ENCODE measurements around the gene DLG2. TPM values are rescaled to one million over a fixed set of nuclear protein-coding genes. Genes with fewer than 3 reads are reported as not detected.

The DLG2 gene
- total RNA-seq, 1 experiment from 2014 or later: 17.5 TPM

DNA sequence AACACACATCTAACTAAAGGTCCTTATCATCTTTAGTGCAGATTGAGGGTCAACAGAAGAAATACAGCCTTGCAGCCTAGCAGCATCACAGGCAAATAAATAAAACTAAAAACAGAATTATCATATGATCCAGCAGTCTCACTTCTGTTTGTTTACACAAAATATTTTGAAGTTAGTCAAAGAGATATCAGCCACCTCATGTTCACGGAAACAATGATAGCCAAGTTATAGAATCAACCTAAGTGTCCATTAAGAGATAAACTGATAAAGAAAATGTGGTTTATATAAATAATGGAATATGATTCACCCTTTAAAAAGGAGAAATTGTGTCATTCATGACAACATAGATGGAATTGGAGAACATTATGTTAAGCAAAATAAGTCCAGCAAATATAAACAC is 1602.9 kb downstream of the DLG2 start (continued):
- TF ChIP-seq ARID4B (CRISPR knock-in tag; IDR thresholded peaks at IDR 0.05; ENCODE audit: borderline replicate concordance): no peak

DNA sequence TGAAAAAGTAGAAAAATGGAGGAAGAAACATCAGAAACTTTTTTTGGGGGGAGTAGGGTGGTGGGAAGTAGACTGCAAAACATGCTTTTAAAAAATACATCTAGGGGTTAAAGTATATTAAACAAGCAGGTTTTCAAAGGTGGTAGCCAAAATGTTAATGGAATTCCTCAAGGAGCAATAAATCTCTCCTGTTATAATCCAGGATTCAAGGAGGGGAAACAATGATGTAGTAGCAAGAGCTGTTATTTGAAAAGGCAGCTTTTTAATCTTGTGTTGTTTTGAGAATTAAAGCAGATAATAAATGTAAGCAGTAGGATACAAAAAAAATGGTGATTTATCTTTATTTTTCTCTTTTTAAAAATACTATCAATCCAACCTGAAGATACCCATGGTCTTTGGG is 1604.4 kb downstream of the DLG2 start:
- Mint-ChIP-seq H3K4me3 (no peak overlapping the region), H3K36me3 (no peaks in the 10 kb centered on the region), H3K4me1 (peaks cover 21% of the 10 kb centered on the region), H3K27me3 (ENCODE audit: low read depth) (no peaks in the 10 kb centered on the region), H3K9me3 (no peaks in the 10 kb centered on the region), H3K27ac (peak overlapping the region; percentile 82; the same call in 1 of the 2 replicates)
- POLR2A ChIA-PET: no interaction called here
- CTCF ChIA-PET: interaction anchor here (0.6 kb wide), 1 partner anchor 22 kb away, joined by 3 read pairs; no protein-coding TSS in a partner anchor
- DNase-seq (ENCODE audit: low spot score) (no peak), ATAC-seq (no peak)
- TF ChIP-seq ZNF423 (CRISPR knock-in tag; IDR thresholded peaks at IDR 0.05) (no peak), TCF7 (CRISPR knock-in tag; IDR thresholded peaks at IDR 0.05; ENCODE audit: low read depth) (no peak), RORB (CRISPR knock-in tag; IDR thresholded peaks at IDR 0.05) (no peak), ZMAT4 (CRISPR knock-in tag; IDR thresholded peaks at IDR 0.05) (no peak), TP53 (CRISPR knock-in tag; IDR thresholded peaks at IDR 0.05) (no peak), ZNF121 (CRISPR knock-in tag; IDR thresholded peaks at IDR 0.05) (no peak), CBFB (CRISPR knock-in tag; IDR thresholded peaks at IDR 0.05; ENCODE audit: low read depth) (no peak), NFATC4 (CRISPR knock-in tag; IDR thresholded peaks at IDR 0.05) (no peak)
- TF ChIP-seq, protein P1, sequence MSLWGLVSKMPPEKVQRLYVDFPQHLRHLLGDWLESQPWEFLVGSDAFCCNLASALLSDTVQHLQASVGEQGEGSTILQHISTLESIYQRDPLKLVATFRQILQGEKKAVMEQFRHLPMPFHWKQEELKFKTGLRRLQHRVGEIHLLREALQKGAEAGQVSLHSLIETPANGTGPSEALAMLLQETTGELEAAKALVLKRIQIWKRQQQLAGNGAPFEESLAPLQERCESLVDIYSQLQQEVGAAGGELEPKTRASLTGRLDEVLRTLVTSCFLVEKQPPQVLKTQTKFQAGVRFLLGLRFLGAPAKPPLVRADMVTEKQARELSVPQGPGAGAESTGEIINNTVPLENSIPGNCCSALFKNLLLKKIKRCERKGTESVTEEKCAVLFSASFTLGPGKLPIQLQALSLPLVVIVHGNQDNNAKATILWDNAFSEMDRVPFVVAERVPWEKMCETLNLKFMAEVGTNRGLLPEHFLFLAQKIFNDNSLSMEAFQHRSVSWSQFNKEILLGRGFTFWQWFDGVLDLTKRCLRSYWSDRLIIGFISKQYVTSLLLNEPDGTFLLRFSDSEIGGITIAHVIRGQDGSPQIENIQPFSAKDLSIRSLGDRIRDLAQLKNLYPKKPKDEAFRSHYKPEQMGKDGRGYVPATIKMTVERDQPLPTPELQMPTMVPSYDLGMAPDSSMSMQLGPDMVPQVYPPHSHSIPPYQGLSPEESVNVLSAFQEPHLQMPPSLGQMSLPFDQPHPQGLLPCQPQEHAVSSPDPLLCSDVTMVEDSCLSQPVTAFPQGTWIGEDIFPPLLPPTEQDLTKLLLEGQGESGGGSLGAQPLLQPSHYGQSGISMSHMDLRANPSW (CRISPR knock-in tag; conservative IDR thresholded peaks at IDR 0.05; ENCODE audit: low read depth): no peak

DNA sequence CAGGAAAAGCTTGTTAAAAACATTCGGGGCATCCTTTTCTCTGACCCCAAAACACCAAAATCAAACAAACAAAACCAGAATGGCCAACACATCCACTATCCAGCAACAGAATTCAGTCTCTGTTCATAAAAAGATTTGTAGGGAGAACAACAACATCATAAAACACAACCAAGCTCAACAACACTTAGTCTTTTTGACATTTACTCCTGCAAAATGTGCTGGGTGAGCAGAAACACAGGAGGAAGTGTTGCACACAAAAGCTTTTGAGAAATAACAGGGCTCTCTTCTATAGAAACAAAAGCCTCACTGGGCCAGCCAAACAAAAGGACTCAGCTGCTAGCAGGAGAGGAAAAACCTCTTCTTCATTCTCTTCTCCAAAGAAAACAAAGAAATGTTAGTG is 1604.9 kb downstream of the DLG2 start:
- H3K9me3 Mint-ChIP-seq: no peaks in the 10 kb centered on the region
- H3K27me3 Mint-ChIP-seq (ENCODE audit: low read depth): no peaks in the 10 kb centered on the region
- ATAC-seq: peak; percentile 87
- H3K36me3 Mint-ChIP-seq: no peaks in the 10 kb centered on the region
- ChIA-PET POLR2A (no interaction called here), CTCF (interaction anchor here (0.6 kb wide), 1 partner anchor 21 kb away, joined by 3 read pairs; no protein-coding TSS in a partner anchor)
- peaks cover 21% of the 10 kb centered on the region for H3K4me1 Mint-ChIP-seq
- H3K27ac Mint-ChIP-seq: peak overlapping the region; percentile 82
- no peak overlapping the region for H3K4me3 Mint-ChIP-seq
- no peak for DNase-seq (ENCODE audit: low spot score)
- no peak for TF ChIP-seq ELF4 (CRISPR knock-in tag; IDR thresholded peaks at IDR 0.05; ENCODE audit: low read depth)

- Mint-ChIP-seq H3K27me3 (ENCODE audit: low read depth) (no peaks in the 10 kb centered on the region), H3K4me1 (peaks cover 21% of the 10 kb centered on the region), H3K36me3 (no peaks in the 10 kb centered on the region), H3K4me3 (no peak overlapping the region), H3K27ac (peak overlapping the region; percentile 81; the same call in 1 of the 2 replicates), H3K9me3 (no peaks in the 10 kb centered on the region)
- DNase-seq (ENCODE audit: low spot score): no peak
- ATAC-seq: no peak
- ChIA-PET CTCF (no interaction called here), POLR2A (interaction anchor here (0.7 kb wide), 1 partner anchor 365 kb away, joined by 3 read pairs; no protein-coding TSS in a partner anchor)
- TF ChIP-seq ELF4 (CRISPR knock-in tag; IDR thresholded peaks at IDR 0.05; ENCODE audit: low read depth) (no peak), NR3C1 (CRISPR knock-in tag; conservative IDR thresholded peaks at IDR 0.05; ENCODE audit: low read depth) (no peak), IRF1 (CRISPR knock-in tag; IDR thresholded peaks at IDR 0.05) (no peak), ZNF263 (CRISPR knock-in tag; IDR thresholded peaks at IDR 0.05; ENCODE audit: low read depth) (no peak), GABPB1 (CRISPR knock-in tag; IDR thresholded peaks at IDR 0.05) (no peak), ZNF232 (CRISPR knock-in tag; IDR thresholded peaks at IDR 0.05) (no peak), RORB (CRISPR knock-in tag; IDR thresholded peaks at IDR 0.05) (no peak), USF1 (CRISPR knock-in tag; IDR thresholded peaks at IDR 0.05) (no peak), PRRX2 (CRISPR knock-in tag; IDR thresholded peaks at IDR 0.05) (no peak), GTF2I (CRISPR knock-in tag; conservative IDR thresholded peaks at IDR 0.05) (no peak), JAZF1 (CRISPR knock-in tag; IDR thresholded peaks at IDR 0.05) (no peak), ZNF425 (CRISPR knock-in tag; conservative IDR thresholded peaks at IDR 0.05) (no peak)
These were observed 1605.9 kb downstream of the DLG2 start for GRCh38 chr11:84021291-84021690.

Measured in WTC11 (cell line).